Measurements from ENCODE around the gene ERMP1. TPM values are rescaled to one million over a fixed set of nuclear protein-coding genes. Genes with fewer than 3 reads are reported as not detected.

The ERMP1 gene
- total and polyA plus RNA-seq, 2 of the 8 experiments (the other 6 are each of a cell fraction or from before 2014, with no cell fraction given), result 12.8 to 16.7 TPM

- no peaks in the 10 kb centered on the region for H3K36me3 ChIP-seq (ENCODE audit: control insufficient read depth in 2 of 4, insufficient read depth in 4 of 4, low read length in 3 of 4)
- H2AFZ ChIP-seq (ENCODE audit: low read length), result peak overlapping the region; percentile 75; the same call in 1 of the 2 replicates
- DNase-seq (ENCODE audit: low read depth in 1 of 2, low spot score in 2 of 2) (no peak), FAIRE-seq (no peak)
- H2BK20ac ChIP-seq (ENCODE audit: low read length), result no peak overlapping the region
- H3K4me2 ChIP-seq (ENCODE audit: insufficient read depth in 1 of 2, low read depth in 2 of 2, low read length in 2 of 2), result no peak overlapping the region
- peak overlapping the region; percentile 35; the same call in 1 of the 2 replicates for H4K8ac ChIP-seq (ENCODE audit: extremely low read depth, insufficient read depth, low read length)
- no peak overlapping the region for H4K5ac ChIP-seq (ENCODE audit: insufficient read length, low read depth, low read length)
- no peak overlapping the region for H3K27ac ChIP-seq (ENCODE audit: low read depth, low read length)
- 0 out of 4 replicates have a peak, but pooled peaks cover 0 to 3% of the 10 kb centered on the region in 2 experiments for H3K9me3 ChIP-seq (ENCODE audit: insufficient read depth in 2 of 2, low read depth in 1 of 2, low read length in 1 of 2)
- H2AK5ac ChIP-seq (ENCODE audit: low read depth, low read length), result no peak overlapping the region
- ChIA-PET POLR2A (ENCODE audit: partially characterized antibody) (no interaction called here), CTCF (ENCODE audit: partially characterized antibody) (interaction anchor here (0.6 to 1.2 kb wide), 3 partner anchors 12 to 47 kb away, joined by 3 to 4 read pairs (median 3); no protein-coding TSS in a partner anchor)
- H3K18ac ChIP-seq (ENCODE audit: extremely low read depth, low read length), result no peak overlapping the region
- no peaks in the 10 kb centered on the region for H4K20me1 ChIP-seq (replicated peaks in 1 of 2; ENCODE audit: control insufficient read depth in 1 of 2, insufficient read depth in 2 of 2, low read length in 2 of 2)
- H3K4ac ChIP-seq (replicated peaks; ENCODE audit: insufficient read length, low read depth, low read length), result no peak overlapping the region
- peak overlapping the region; percentile 70 for H4K91ac ChIP-seq (replicated peaks; ENCODE audit: insufficient read length, low read length)
- no peaks in the 10 kb centered on the region for H3K79me2 ChIP-seq (ENCODE audit: control insufficient read depth in 1 of 2, insufficient read depth in 2 of 2, low read length in 2 of 2)
- no peaks in the 10 kb centered on the region for H3K27me3 ChIP-seq (replicated peaks in 1 of 4; ENCODE audit: control insufficient read depth in 3 of 4, extremely low read depth in 1 of 4, insufficient read depth in 3 of 4, low read length in 3 of 4)
- H2BK120ac ChIP-seq (replicated peaks; ENCODE audit: low read depth, low read length), result no peak overlapping the region
- H3K14ac ChIP-seq (ENCODE audit: insufficient read length), result no peak overlapping the region
- no peaks in the 10 kb centered on the region for H3K79me1 ChIP-seq (ENCODE audit: low read depth, low read length)
- H3K4me1 ChIP-seq (replicated peaks in 1 of 4; ENCODE audit: control insufficient read depth in 3 of 4, insufficient read depth in 4 of 4, low read length in 3 of 4), result peaks cover 0 to 8% (median 3%) of the 10 kb centered on the region in 4 experiments; a peak in 2 of 7 replicates
- H2BK5ac ChIP-seq (ENCODE audit: low read depth, low read length), result peak overlapping the region; percentile 46; the same call in 1 of the 2 replicates
- WGBS, 2 experiments (ENCODE audit: extremely low coverage in 1 of 2, insufficient coverage in 1 of 2, insufficient read length in 1 of 2, insufficient replicate concordance in 2 of 2, low coverage in 1 of 2, low lambda C conversion rate in 2 of 2, missing lambda C conversion rate in 1 of 2), result 79% methylated on average over 2 of the region's 2 CpGs; no CpG with 5 or more reads in 1 of the 2 experiments
- H3K23ac ChIP-seq (ENCODE audit: insufficient read length), result no peak overlapping the region
- H3K4me3 ChIP-seq (ENCODE audit: extremely low read depth in 1 of 4, insufficient read depth in 2 of 4, low read depth in 3 of 4, low read length in 4 of 4), result no peak overlapping the region
- no peak overlapping the region for H3K9ac ChIP-seq (replicated peaks in 1 of 4; ENCODE audit: extremely low read depth in 1 of 4, low read depth in 3 of 4, low read length in 3 of 4)
- H2BK15ac ChIP-seq (ENCODE audit: low read length), result 0 out of 2 replicates have a peak overlapping the region, but pooled peaks have one; percentile 33
- H3K56ac ChIP-seq (replicated peaks; ENCODE audit: insufficient read length, low read depth, low read length), result no peak overlapping the region
- no peak overlapping the region for H2BK12ac ChIP-seq (ENCODE audit: low read depth, low read length)
- no peaks in the 10 kb centered on the region for H3K23me2 ChIP-seq (ENCODE audit: low read depth, low read length)
- TF ChIP-seq GTF2F1 (IDR thresholded peaks at IDR 0.05; ENCODE audit: borderline replicate concordance, low read depth, low read length) (no peak), MAX (IDR thresholded peaks at IDR 0.05) (no peak), BRCA1 (IDR thresholded peaks at IDR 0.05; ENCODE audit: low read depth, low read length) (no peak), SP4 (IDR thresholded peaks at IDR 0.05; ENCODE audit: low read length) (no peak), BACH1 (IDR thresholded peaks at IDR 0.05; ENCODE audit: low read length) (peak; percentile 99), CHD2 (IDR thresholded peaks at IDR 0.05; ENCODE audit: low read length) (no peak), MAFK (IDR thresholded peaks at IDR 0.05; ENCODE audit: low read depth, low read length) (peak; percentile 94), NANOG (IDR thresholded peaks at IDR 0.05; ENCODE audit: insufficient read depth, low read depth, low read length, poor library complexity, severe bottlenecking) (no peak), CHD1 (IDR thresholded peaks at IDR 0.05; ENCODE audit: low read depth, low read length) (no peak), TCF12 (IDR thresholded peaks at IDR 0.05; ENCODE audit: low read depth, low read length) (no peak), CTBP2 (IDR thresholded peaks at IDR 0.05; ENCODE audit: borderline replicate concordance, insufficient read depth, insufficient read length, low read length) (no peak), YY1 (IDR thresholded peaks at IDR 0.05; ENCODE audit: low read depth, low read length) (no peak), NRF1 (IDR thresholded peaks at IDR 0.05; ENCODE audit: low read depth, low read length) (no peak)
Measured at GRCh38 chr9:5838884-5839571, 6.1 kb upstream of the ERMP1 start.

Measured in H1 (cell line).